ENCODE results near the gene PARP1. TPM values are rescaled to one million over a fixed set of nuclear protein-coding genes. Genes with fewer than 3 reads are reported as not detected.
A peak's percentile ranks its signal among the peaks of the same experiment; 100 is the strongest.

PARP1 gene
- total RNA-seq, 6 donors from 2014 or later: 56.5 to 97.9 (median 76.7) TPM

DNA sequence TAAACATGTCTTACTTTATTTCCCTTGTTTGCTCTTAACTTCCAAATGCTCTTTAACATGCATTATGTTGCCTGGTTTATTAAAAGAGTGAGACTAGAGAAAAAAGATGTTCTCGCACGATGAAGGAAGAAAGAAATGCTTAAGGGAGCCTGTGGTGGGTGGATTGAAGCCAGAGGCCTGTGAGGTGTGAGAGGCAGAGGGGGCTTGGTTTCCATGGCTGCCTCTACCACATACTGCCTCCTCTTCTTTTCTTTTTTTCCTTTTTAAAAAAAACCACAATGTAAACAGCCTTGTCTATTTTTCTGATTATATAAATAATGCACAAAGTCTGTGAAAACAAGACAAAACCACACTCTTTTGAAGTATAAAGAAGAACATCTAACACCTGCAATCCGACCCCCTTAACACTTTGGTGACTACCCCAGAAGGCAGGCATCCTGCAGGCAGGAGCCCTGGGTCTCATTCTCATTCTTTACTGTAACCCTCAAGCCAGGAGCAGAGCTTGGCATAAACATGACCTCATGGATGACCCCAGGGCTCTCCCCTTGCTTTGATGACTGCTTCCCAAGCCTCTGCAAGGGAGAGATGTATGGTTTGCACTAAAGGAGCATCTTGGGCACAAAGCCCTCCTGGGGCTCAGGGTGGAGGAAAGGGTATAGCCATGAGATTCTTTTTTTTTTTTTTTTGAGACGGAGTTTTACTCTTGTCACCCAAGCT lies 10.1 kb upstream of the PARP1 start:
- no peaks in the 10 kb centered on the region for H3K4me1 ChIP-seq
- no peaks in the 10 kb centered on the region for H3K36me3 ChIP-seq
- no peaks in the 10 kb centered on the region for H3K27me3 ChIP-seq
- DNase-seq (no peak), ATAC-seq (ENCODE audit: low FRiP score in 2 of 2) (no peak)
- no peak overlapping the region for H3K4me3 ChIP-seq
- TF ChIP-seq POLR2A (IDR thresholded peaks at IDR 0.05) (no peak), POLR2AphosphoS5 (IDR thresholded peaks at IDR 0.05) (no peak), EP300 (IDR thresholded peaks at IDR 0.05) (no peak)
- TF ChIP-seq, protein P1, sequence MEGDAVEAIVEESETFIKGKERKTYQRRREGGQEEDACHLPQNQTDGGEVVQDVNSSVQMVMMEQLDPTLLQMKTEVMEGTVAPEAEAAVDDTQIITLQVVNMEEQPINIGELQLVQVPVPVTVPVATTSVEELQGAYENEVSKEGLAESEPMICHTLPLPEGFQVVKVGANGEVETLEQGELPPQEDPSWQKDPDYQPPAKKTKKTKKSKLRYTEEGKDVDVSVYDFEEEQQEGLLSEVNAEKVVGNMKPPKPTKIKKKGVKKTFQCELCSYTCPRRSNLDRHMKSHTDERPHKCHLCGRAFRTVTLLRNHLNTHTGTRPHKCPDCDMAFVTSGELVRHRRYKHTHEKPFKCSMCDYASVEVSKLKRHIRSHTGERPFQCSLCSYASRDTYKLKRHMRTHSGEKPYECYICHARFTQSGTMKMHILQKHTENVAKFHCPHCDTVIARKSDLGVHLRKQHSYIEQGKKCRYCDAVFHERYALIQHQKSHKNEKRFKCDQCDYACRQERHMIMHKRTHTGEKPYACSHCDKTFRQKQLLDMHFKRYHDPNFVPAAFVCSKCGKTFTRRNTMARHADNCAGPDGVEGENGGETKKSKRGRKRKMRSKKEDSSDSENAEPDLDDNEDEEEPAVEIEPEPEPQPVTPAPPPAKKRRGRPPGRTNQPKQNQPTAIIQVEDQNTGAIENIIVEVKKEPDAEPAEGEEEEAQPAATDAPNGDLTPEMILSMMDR (IDR thresholded peaks at IDR 0.05): no peak
- no peaks in the 10 kb centered on the region for H3K9me3 ChIP-seq
- no peak overlapping the region for H3K27ac ChIP-seq
- WGBS, 2 donors: 64 to 72% methylated on average over 4 of the region's 4 CpGs

DNA sequence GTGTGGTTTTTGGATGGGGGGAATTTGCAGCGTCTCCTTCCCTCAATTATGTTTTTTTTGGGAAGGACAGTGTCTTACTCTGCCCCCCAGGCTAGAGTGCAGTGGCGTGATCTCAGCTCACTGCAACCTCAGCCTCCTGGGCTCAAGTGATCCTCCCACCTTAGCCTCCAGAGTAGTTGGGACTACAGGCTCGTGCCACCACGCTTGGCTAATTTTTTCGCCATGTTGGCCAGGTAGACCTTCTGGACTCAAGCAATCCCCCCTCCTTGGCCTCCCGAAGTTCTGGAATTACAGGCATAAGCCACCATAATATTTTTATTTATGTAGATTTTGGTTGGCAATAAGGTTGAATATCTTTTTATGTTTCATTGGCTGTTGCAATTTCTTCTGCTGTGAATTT lies 9.5 kb upstream of the PARP1 start:
- Histone ChIP-seq H3K27me3 (no peaks in the 10 kb centered on the region), H3K4me1 (no peaks in the 10 kb centered on the region), H3K36me3 (no peaks in the 10 kb centered on the region), H3K27ac (no peak overlapping the region), H3K9me3 (no peaks in the 10 kb centered on the region), H3K4me3 (no peak overlapping the region)
- ATAC-seq (ENCODE audit: low FRiP score in 2 of 2) (no peak), DNase-seq (no peak)
- TF ChIP-seq POLR2A (IDR thresholded peaks at IDR 0.05): no peak
- no peak for TF ChIP-seq POLR2AphosphoS5 (IDR thresholded peaks at IDR 0.05)
- TF ChIP-seq, protein P1 (IDR thresholded peaks at IDR 0.05): no peak
- no peak for TF ChIP-seq EP300 (IDR thresholded peaks at IDR 0.05)
- WGBS, 2 donors: 83 to 87% methylated on average over 6 of the region's 6 CpGs

DNA sequence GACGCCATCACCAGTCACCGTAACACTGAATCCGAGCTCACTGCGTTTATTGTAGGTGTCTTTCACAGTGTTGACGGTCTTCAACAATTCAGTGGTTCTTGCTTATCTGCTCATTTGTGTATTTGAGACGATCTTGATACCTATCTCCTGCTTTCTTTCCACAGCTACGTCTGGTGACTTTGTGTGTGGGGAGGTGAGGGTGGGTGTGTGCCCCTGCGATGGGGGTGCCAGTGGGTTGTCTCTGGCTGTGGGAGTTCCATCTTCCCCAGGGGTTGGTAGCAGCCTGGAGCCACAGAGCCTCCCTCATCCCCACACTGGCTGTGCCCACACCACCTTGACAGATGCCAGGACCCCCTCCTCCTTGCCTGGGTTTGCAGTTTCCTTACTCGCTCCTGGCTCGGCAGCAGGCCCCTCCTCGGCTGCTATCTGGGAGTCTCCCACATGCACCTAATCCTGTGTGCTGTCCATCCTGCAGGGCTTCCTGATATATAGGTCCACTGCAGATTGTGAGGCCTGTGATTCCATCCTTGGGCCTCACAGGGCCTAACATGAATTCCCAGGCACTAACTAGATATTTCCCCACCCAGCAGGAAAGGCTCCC lies 6.3 kb upstream of the PARP1 start:
- Histone ChIP-seq H3K4me1 (no peaks in the 10 kb centered on the region), H3K36me3 (no peaks in the 10 kb centered on the region), H3K4me3 (no peak overlapping the region), H3K9me3 (no peaks in the 10 kb centered on the region), H3K27ac (no peak overlapping the region), H3K27me3 (no peaks in the 10 kb centered on the region)
- TF ChIP-seq POLR2A (IDR thresholded peaks at IDR 0.05) (no peak), EP300 (IDR thresholded peaks at IDR 0.05) (no peak), POLR2AphosphoS5 (IDR thresholded peaks at IDR 0.05) (no peak)
- TF ChIP-seq, protein P1 (IDR thresholded peaks at IDR 0.05): no peak
- 71 to 84% methylated on average over 11 of the region's 11 CpGs for WGBS, 2 donors
- DNase-seq (peak in 1 of 2 donors; percentile 8), ATAC-seq (ENCODE audit: low FRiP score in 2 of 2) (peak in 1 of 2 donors; percentile 28)

DNA sequence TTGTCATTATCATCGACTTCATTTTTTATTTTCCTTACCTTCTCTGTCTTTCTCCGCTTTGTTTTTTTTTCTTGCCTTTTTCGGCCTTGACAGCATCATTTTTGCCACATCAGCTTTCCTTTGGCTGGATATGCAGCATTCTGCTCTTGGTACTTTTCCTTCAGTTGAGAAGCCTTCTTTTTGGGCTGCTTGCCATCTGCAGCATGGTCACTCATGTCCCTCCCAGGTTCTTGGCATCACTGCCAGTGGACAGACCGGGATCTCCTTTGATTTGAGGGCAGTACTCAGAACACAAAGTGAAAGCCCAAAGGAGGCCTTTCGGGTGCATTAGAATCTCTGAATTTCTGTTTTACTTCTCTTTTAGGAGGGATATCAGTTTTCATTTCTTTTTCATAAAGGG lies 3.7 kb upstream of the PARP1 start:
- peak in 1 of 2 donors; percentile 50 for DNase-seq
- WGBS, 2 donors: 58 to 78% methylated on average over 5 of the region's 5 CpGs
- Histone ChIP-seq H3K4me3 (no peak overlapping the region), H3K27me3 (no peaks in the 10 kb centered on the region), H3K4me1 (peaks cover 6 to 9% (median 6%) of the 10 kb centered on the region in 4 donors), H3K36me3 (no peaks in the 10 kb centered on the region), H3K27ac (no peak overlapping the region), H3K9me3 (no peaks in the 10 kb centered on the region)
- no peak for ATAC-seq (ENCODE audit: low FRiP score in 2 of 2)
- TF ChIP-seq POLR2A (IDR thresholded peaks at IDR 0.05): no peak
- TF ChIP-seq, protein P1 (IDR thresholded peaks at IDR 0.05): no peak
- TF ChIP-seq POLR2AphosphoS5 (IDR thresholded peaks at IDR 0.05): no peak
- TF ChIP-seq EP300 (IDR thresholded peaks at IDR 0.05): no peak
